ENCODE measurements around the gene ZRANB3.

- TF ChIP-seq CTCF (conservative IDR thresholded peaks at IDR 0.05 in 1 of 2, IDR thresholded peaks at IDR 0.05 in 1 of 2; ENCODE audit: low read depth in 1 of 2, low read length in 2 of 2) (no peak), EZH2 (IDR thresholded peaks at IDR 0.05; ENCODE audit: low read length, missing control alignments) (no peak)
Observed at GRCh38 chr2:135132314-135132713, 398.7 kb downstream of the ZRANB3 start.
